HEK293T (cell line): ENCODE data around the gene FAM107B.

Source experiments
- ELF4 ChIP-seq: fragments of 450-650 bp; IDR thresholded peaks from 2 replicates; pipeline ENCODE4 v1.6.1; 2017; ENCODE audit warnings: antibody characterized with exemption
- FOXK2 ChIP-seq: fragments of 450-650 bp; IDR thresholded peaks from 2 replicates; pipeline ENCODE4 v1.6.1; 2016; ENCODE audit warnings: mild to moderate bottlenecking
- FOXM1 ChIP-seq: fragments of 450-650 bp; IDR thresholded peaks from 2 replicates; pipeline ENCODE4 v1.6.1; 2017; ENCODE audit warnings: mild to moderate bottlenecking, borderline replicate concordance
- L3MBTL2 ChIP-seq: fragments of 450-650 bp; conservative IDR thresholded peaks from 2 replicates; pipeline ENCODE4 v1.6.1; 2016; ENCODE audit warnings: mild to moderate bottlenecking
- NFRKB ChIP-seq: fragments of 450-650 bp; IDR thresholded peaks from 2 replicates; pipeline ENCODE4 v1.6.1; 2016; ENCODE audit warnings: mild to moderate bottlenecking, moderate library complexity
- SUZ12 ChIP-seq: fragments of 450-650 bp; IDR thresholded peaks from 2 replicates; pipeline ENCODE4 v1.6.1; 2016; ENCODE audit warnings: mild to moderate bottlenecking
- TARDBP ChIP-seq: fragments of 450-650 bp; IDR thresholded peaks from 2 replicates; pipeline ENCODE4 v1.6.1; 2016
- ZNF384 ChIP-seq: fragments of 450-650 bp; IDR thresholded peaks from 2 replicates; pipeline ENCODE4 v1.6.1; 2016

- TF ChIP-seq TARDBP (no peak), FOXK2 (no peak), FOXM1 (no peak), L3MBTL2 (no peak), ELF4 (no peak), SUZ12 (no peak), NFRKB (no peak), ZNF384 (no peak)
Measured at GRCh38 chr10:14728346-14728745, 46.4 kb downstream of the FAM107B start.
